GM12865 (cell line): ENCODE data around the gene SH2B3.

Experiments
- DNase-seq: peaks from one replicate; pipeline ENCODE4 v3.0.0; 2010; ENCODE audit warnings: low read depth
- H3K4me3 ChIP-seq: 2 replicates; pipeline ENCODE4 v1.5.1; 2011; ENCODE audit warnings: mild to moderate bottlenecking, low read depth, low read length, control low read depth
- CTCF ChIP-seq: IDR thresholded peaks from 2 replicates; pipeline ENCODE4 v1.5.1; 2011; ENCODE audit warnings: low read length, control low read depth, low read depth, inconsistent platforms; ENCODE audit not compliant: insufficient read depth; ENCODE audit errors: missing control alignments

Gene SH2B3

GRCh38 chr12:111424793-111425251 lies 19.1 kb downstream of the SH2B3 start:
- H3K4me3 ChIP-seq = no peak overlapping the region
- peak; percentile 27 for TF ChIP-seq CTCF
- no peak for DNase-seq

- TF ChIP-seq CTCF = no peak
- no peak overlapping the region for H3K4me3 ChIP-seq
- no peak for DNase-seq
These were observed 19.9 kb downstream of the SH2B3 start for GRCh38 chr12:111425655-111426054.

GRCh38 chr12:111426344-111427185 lies 20.8 kb downstream of the SH2B3 start:
- no peak for TF ChIP-seq CTCF
- no peak overlapping the region for H3K4me3 ChIP-seq
- no peak for DNase-seq

GRCh38 chr12:111427417-111428074 lies 21.8 kb downstream of the SH2B3 start:
- H3K4me3 ChIP-seq = no peak overlapping the region
- no peak for DNase-seq
- TF ChIP-seq CTCF = no peak

GRCh38 chr12:111428081-111428727 lies 22.5 kb downstream of the SH2B3 start:
- no peak for DNase-seq

GRCh38 chr12:111428728-111429175 lies 23.0 kb downstream of the SH2B3 start:
- peak overlapping the region; percentile 65 for H3K4me3 ChIP-seq
- TF ChIP-seq CTCF = no peak

More at GRCh38 chr12:111428081-111428727, 22.5 kb downstream of the SH2B3 start:
- peak overlapping the region; percentile 65 for H3K4me3 ChIP-seq
- TF ChIP-seq CTCF = no peak

More at GRCh38 chr12:111428728-111429175, 23.0 kb downstream of the SH2B3 start:
- peak; percentile 55 for DNase-seq
